RWPE1 (cell line): ENCODE measurements around the gene TESK2.

Source experiments
- CTCF ChIA-PET: fragments of 350-600 bp; sonication (Branson Sonifier 250); formaldehyde crosslinking; extraction: SDS; loops from one replicate; lab custom pipeline; 2021; lab: Yijun Ruan, JAX
- POLR2A ChIA-PET: fragments of 400-600 bp; formaldehyde crosslinking; extraction: SDS; loops from one replicate; lab custom pipeline; 2020; ENCODE audit warnings: antibody characterized with exemption; ENCODE audit not compliant: low non-redundant PET; lab: Yijun Ruan, JAX
- DNase-seq: peaks from one replicate; pipeline ENCODE4 v3.0.0; 2012; ENCODE audit warnings: low spot score
- H3K27ac ChIP-seq: fragments of 450-650 bp; 2 replicates; pipeline ENCODE4 v1.5.1; 2017
- TF ChIP-seq, protein P1 (sequence below): fragments of 450-650 bp; conservative IDR thresholded peaks from 2 replicates; pipeline ENCODE4 v1.5.1; 2017; ENCODE audit warnings: low read depth, mild to moderate bottlenecking

TESK2 gene

GRCh38 chr1:45332346-45332720, 158.6 kb downstream of the TESK2 start:
- no peak for DNase-seq
- no peak overlapping the region for H3K27ac ChIP-seq
- ChIA-PET CTCF (no interaction called here), POLR2A (interaction anchor here (0.6 kb wide), 1 partner anchor 29 kb away, joined by 3 read pairs; no protein-coding TSS in a partner anchor)
- TF ChIP-seq, protein P1, sequence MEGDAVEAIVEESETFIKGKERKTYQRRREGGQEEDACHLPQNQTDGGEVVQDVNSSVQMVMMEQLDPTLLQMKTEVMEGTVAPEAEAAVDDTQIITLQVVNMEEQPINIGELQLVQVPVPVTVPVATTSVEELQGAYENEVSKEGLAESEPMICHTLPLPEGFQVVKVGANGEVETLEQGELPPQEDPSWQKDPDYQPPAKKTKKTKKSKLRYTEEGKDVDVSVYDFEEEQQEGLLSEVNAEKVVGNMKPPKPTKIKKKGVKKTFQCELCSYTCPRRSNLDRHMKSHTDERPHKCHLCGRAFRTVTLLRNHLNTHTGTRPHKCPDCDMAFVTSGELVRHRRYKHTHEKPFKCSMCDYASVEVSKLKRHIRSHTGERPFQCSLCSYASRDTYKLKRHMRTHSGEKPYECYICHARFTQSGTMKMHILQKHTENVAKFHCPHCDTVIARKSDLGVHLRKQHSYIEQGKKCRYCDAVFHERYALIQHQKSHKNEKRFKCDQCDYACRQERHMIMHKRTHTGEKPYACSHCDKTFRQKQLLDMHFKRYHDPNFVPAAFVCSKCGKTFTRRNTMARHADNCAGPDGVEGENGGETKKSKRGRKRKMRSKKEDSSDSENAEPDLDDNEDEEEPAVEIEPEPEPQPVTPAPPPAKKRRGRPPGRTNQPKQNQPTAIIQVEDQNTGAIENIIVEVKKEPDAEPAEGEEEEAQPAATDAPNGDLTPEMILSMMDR, result no peak

DNA sequence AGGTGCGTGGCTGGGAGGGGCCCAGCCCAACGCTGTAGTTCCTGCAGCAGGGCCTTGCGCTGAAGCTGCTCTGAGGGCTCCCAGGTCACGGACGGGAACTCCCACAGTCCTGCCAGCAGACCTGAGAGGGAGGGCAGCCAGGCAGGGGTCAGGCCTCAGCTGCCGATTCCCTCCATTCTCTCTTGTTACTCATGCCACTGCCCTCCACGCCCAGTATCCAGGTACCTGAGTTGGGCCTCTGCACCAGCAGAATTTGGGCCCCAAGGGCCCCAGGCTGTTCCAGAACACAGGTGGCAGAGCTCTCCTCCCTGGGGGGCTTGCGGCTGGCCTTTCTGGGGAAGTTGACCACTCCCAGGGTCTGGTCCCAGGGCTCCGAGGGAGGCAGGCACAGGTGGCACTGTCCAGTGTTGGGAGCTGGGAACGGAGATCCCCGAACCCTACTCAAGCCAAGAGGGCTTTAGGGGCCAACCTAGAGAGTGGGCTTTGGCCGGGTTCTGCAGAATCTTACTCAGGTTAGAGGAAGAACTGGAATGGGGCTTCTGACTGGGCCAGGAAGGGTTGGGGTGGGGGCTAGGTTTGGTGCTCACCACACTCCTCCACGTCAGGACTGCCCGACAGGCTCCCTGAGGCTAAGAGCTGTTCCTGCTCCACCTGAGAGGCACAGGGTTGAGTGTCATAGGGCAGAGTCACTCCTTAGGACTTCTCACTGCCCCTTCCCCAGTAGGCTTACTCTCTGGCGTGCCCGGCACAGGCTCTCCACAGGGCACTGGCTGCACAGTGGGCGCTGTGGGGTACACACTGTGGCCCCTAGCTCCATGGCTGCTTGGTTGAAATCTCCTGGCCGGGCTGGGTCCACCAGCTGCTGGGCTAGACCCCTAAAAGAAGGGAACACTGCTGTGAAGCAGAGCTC, 159.3 kb downstream of the TESK2 start:
- ChIA-PET POLR2A (interaction anchor here (0.6 kb wide), 1 partner anchor 28 kb away, joined by 3 read pairs; no protein-coding TSS in a partner anchor), CTCF (interaction anchor here (1.2 kb wide), 1 partner anchor 318 kb away, joined by 3 read pairs; no protein-coding TSS in a partner anchor)
- TF ChIP-seq, protein P1, result no peak
- DNase-seq, result no peak
- no peak overlapping the region for H3K27ac ChIP-seq

GRCh38 chr1:45329445-45329844, 161.5 kb downstream of the TESK2 start:
- ChIA-PET CTCF (no interaction called here), POLR2A (interaction anchor here (0.6 to 2.7 kb wide), 3 partner anchors 10 to 282 kb away, joined by 4 to 13 read pairs (median 7); partner anchors contain the start of gene TOE1)
- peak; percentile 81 for DNase-seq
- TF ChIP-seq, protein P1, result no peak
- peak overlapping the region; percentile 67 for H3K27ac ChIP-seq

GRCh38 chr1:45328680-45329079, 162.3 kb downstream of the TESK2 start:
- peak overlapping the region; percentile 67 for H3K27ac ChIP-seq
- TF ChIP-seq, protein P1, result no peak
- ChIA-PET POLR2A (interaction anchor here (2.7 kb wide), 1 partner anchor 25 kb away, joined by 13 read pairs; no protein-coding TSS in a partner anchor), CTCF (interaction anchor here (0.5 to 0.6 kb wide), 2 partner anchors 159 to 559 kb away, joined by 3 to 8 read pairs; no protein-coding TSS in a partner anchor)
- DNase-seq, result no peak

DNA sequence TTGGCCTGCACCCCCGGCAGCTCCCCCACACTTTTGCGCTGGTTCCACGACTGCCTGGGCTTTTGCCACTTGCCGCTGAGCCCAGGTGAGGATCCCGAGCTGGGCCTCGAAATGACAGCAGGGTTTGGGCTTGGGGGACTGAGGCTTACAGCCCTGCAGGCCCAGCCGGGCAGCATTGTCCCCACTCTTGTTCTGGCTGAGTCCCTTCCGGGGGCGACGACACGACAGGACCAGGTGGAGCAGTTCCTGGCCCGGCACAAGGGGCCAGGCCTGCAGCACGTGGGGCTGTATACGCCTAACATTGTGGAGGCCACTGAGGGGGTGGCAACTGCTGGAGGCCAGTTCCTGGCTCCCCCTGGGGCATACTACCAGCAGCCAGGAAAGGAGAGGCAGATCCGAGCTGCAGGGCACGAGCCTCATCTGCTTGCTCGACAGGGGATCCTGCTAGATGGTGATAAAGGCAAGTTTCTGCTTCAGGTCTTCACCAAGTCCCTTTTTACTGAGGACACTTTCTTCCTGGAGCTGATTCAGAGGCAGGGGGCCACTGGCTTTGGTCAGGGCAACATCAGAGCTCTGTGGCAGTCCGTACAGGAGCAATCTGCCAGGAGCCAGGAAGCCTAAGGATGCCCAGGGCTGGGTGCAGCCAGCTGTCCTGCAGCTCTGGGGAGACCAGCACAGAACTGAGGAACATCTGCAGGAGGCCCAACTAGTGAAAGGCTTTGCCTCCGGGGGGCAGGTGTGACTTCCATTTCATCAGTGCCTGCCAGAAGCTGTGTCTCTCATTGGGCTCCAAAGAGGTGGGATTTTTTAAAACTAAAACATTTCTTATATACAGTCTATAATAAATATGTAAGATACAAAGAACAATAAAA, 163.1 kb downstream of the TESK2 start:
- peak overlapping the region; percentile 57 for H3K27ac ChIP-seq
- POLR2A ChIA-PET, result interaction anchor here (0.6 to 2.7 kb wide), 2 partner anchors 24 to 29 kb away, joined by 3 to 13 read pairs; no protein-coding TSS in a partner anchor
- TF ChIP-seq, protein P1, result no peak
- DNase-seq, result no peak
- CTCF ChIA-PET, result interaction anchor here (0.5 to 0.7 kb wide), 2 partner anchors 10 to 25 kb away, joined by 3 read pairs; no protein-coding TSS in a partner anchor
